ENCODE measurements around the gene RPRD1A.
"Not testable (repeated sequence)": the region's sequence is repeated elsewhere in the genome, so short reads cannot be mapped to it uniquely, and the experiment has no call there.

The RPRD1A gene

DNA sequence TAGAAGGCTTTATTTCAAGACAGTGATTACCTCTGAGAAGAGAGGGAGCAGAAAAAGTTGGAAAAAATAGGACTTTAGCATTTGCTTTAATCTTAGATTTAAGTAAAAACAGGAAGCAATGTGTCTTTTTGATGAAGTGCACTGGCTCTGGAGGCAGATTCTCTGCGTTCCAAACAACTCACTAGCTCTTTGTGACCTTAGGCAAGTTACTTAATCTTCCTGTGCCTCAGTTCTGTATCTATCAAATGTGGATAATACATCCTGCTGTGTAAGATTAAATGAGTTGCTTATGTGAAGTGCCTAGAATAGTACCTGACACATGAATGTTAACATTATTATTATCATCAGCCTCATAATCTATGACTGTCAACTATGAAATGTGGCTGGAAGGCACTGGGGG lies 42.3 kb downstream of the RPRD1A start:
- DNase-seq = no peak

GRCh38 chr18:36024241-36024640 lies 43.1 kb downstream of the RPRD1A start:
- DNase-seq = not testable (repeated sequence)

GRCh38 chr18:36023336-36023735 lies 44.0 kb downstream of the RPRD1A start:
- no peak for DNase-seq

GRCh38 chr18:36020174-36020711 lies 47.1 kb downstream of the RPRD1A start:
- DNase-seq = no peak

- DNase-seq = no peak
Measured at GRCh38 chr18:36017232-36017631, 50.1 kb downstream of the RPRD1A start.

- DNase-seq = no peak
Measured at GRCh38 chr18:36015629-36016028, 51.7 kb downstream of the RPRD1A start.

DNA sequence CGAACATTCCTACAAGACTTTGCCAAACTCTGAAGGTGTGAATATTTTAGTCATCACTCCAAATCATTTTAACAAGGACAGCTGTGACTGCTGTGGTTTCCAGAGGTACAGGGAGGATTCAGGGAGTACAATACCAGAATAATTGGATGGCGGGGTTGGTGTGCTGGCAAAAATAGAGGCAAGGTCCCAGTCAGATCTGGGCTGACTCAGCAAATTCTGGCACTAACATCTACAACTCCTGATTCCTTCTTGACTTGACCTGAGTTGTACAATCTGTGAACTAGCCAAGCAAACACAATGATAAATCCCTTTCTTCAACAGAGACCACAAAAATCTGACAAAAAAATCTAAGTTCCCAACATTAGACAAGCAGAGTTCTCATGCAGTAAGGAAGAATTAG lies 54.5 kb downstream of the RPRD1A start:
- DNase-seq = no peak

DNA sequence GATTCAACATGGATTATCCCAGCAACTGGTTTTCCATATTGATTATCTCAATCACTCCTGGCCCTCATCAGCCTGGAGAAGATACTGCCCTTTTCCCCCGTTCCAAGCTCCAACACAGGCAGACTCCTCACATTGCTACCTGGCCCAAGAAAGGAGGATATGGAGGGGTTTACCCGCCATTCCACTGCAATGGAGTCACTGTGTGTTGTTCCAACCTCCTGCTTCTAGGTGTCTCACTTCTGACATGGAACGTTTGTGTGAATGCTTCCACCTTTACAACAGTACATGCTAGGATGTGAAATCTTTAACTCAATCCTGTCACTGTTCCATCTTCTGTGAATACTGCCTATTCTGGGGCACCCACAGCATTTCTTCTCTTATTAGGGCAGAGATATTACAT lies 58.1 kb downstream of the RPRD1A start:
- DNase-seq = no peak

- no peak for DNase-seq
Measured at GRCh38 chr18:36006997-36007396, 60.4 kb downstream of the RPRD1A start.

DNA sequence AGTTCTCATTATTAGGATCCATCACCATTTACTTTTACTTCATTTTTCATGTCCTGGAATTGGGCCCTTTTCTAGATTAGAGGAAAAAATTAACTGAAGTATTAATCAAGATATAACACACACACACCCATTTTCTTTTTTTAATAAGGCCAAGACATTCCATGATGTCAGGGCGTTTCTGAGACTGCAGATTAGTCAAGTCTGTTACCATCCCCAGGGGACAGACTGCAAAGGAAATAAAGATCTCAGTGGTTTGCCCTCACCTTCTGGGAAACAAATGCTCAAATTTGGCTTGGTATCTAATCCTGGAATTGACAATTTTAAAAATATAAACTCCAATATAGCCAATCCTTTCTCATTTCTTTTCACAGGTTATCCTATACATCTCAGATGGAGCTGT lies 67.4 kb downstream of the RPRD1A start:
- no peak for DNase-seq

DNA sequence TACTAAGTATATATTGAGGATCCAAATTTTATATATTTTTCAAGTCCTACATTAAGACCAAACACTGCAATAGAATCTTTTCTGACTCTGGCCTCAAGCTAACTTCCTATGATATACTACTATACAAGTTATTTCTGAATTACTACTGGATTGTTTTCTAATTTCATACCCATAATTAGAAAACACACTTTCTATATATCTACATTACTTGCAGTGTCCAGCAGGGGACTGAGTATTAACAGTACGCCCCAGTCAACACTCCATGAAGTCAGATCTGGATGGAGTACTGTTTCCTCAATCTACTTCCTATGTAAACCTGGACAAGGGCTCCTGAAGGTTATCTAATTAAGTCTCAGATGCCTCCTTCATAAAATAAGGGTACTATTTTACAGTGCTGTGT lies 68.4 kb downstream of the RPRD1A start:
- DNase-seq = peak; percentile 44

GRCh38 chr18:35993013-35993412 lies 74.3 kb downstream of the RPRD1A start:
- DNase-seq = no peak

DNA sequence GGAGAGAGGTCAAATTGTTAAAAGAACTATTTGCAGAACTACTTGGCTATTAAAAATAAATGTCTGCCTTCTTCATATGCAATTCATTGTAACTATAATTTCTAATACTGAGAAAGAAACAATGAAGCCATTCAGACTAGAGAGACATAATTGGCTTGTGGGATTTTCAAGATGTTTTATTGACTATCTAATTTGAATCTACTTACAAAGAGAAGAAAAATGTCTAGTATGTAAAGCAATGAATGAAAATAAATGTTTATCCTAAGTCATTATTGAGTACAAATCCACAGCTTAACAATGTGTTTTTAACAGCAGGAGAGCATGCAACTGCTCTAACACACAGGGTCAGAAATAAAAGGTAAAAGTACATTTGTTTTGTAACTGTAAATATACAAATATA lies 75.7 kb downstream of the RPRD1A start:
- no peak for DNase-seq

DNA sequence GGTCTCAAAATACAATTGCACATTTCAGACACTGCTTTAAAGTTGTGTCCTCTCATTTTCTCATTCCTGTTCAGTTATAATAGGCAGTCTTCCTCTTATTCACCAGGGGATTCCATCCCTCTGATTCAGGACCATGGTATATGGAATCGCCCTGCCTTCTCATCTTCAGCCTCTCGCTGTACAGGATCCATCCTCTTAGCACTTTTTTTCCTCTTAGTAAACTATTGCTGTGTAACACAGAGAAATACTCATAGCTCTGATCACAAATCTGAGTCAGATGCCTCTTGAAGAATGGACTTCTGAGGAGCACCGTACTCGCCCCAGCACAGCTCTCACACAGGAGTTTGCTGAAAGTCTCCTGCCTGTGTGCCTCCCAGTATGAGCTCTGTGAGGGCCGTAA lies 83.5 kb downstream of the RPRD1A start:
- no peak for DNase-seq

- DNase-seq = no peak
Measured at GRCh38 chr18:35983147-35983546, 84.2 kb downstream of the RPRD1A start.

GRCh38 chr18:35982409-35983114 lies 84.8 kb downstream of the RPRD1A start:
- DNase-seq = no peak

GRCh38 chr18:35979112-35979511 lies 88.2 kb downstream of the RPRD1A start:
- no peak for DNase-seq

GRCh38 chr18:35974181-35974580 lies 93.2 kb downstream of the RPRD1A start:
- DNase-seq = no peak

GRCh38 chr18:35973650-35974049 lies 93.7 kb downstream of the RPRD1A start:
- DNase-seq = no peak

GRCh38 chr18:35972197-35973000 lies 95.0 kb downstream of the RPRD1A start, which contains the start of gene RMP24:
TSS of gene RMP24 (plus strand) at chr18:35972679.
- DNase-seq = peak; percentile 100

DNA sequence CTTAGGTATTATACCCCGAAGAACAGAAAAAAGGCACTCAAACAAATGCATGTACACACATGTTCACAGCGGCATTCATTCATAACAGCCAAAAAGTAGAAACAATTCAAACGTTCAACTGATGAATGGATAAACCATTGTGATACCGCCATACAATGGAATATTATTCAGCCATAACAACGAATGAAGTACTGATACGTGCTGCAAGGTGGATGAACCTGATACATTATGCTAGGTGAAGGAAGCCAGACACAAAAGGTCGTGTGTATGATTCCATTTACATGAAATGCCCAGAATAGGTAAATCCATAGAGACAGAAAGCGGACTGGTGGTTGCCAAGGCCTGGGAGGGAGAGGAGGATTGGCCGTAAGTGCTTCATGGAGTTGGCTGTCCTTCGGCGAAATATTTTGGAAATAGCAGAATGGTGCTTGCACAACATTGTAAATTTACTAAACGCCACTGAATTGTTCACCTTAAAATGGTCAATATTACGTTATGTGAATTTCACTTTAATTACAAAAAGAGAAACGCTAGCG lies 95.6 kb downstream of the RPRD1A start:
- peak; percentile 83 for DNase-seq

- no peak for DNase-seq
Measured at GRCh38 chr18:35969676-35970075, 97.7 kb downstream of the RPRD1A start.

DNA sequence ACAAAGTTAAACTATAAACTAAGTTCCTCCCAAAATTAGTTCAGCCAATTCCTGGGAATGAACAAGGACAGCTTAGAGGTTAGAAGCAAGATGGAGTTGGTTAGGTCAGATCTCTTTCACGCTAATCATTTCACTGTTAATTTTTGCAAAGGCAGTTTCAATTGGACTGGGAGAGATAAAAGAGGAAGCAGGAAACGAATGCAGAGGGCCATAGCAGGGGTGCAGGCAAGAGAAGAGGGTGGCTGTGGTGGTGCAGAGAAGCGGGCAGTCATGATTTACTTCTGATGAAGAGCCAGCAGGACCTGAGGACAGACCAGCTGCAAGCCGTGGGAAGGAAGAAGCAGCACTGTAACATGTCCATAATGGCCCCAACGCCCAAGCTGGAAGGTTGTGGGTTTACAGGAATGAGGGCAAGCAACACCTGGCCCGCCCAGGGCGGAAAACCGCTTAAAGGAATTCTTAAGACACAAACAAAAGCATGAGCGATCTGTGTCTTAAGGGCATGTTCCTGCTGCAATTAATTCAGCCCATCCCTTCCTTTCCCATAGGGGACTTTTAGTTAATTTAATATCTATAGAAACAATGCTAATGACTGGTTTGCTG lies 99.0 kb downstream of the RPRD1A start:
- DNase-seq = no peak

All from NCI-H69 (cell line).